HEK293T (cell line): Measurements from ENCODE around the gene BBS10.

Experiments used
- CTCF ChIA-PET: fragments of 350-600 bp; formaldehyde crosslinking; extraction: SDS; loops from one replicate; lab custom pipeline; 2021; ENCODE audit warnings: antibody characterized with exemption, inconsistent platforms; lab: Yijun Ruan, JAX
- POLR2A ChIA-PET: fragments of 350-600 bp; formaldehyde crosslinking; extraction: SDS; loops from one replicate; lab custom pipeline; 2020; ENCODE audit warnings: antibody characterized with exemption, inconsistent platforms; lab: Yijun Ruan, JAX
- DNase-seq: peaks from one replicate; pipeline ENCODE4 v3.0.0; 2012; ENCODE audit warnings: mixed read lengths; ENCODE audit errors: extremely low spot score
- ELF4 ChIP-seq: fragments of 450-650 bp; IDR thresholded peaks from 2 replicates; pipeline ENCODE4 v1.6.1; 2017; ENCODE audit warnings: antibody characterized with exemption
- NFRKB ChIP-seq: fragments of 450-650 bp; IDR thresholded peaks from 2 replicates; pipeline ENCODE4 v1.6.1; 2016; ENCODE audit warnings: mild to moderate bottlenecking, moderate library complexity

The BBS10 gene

DNA sequence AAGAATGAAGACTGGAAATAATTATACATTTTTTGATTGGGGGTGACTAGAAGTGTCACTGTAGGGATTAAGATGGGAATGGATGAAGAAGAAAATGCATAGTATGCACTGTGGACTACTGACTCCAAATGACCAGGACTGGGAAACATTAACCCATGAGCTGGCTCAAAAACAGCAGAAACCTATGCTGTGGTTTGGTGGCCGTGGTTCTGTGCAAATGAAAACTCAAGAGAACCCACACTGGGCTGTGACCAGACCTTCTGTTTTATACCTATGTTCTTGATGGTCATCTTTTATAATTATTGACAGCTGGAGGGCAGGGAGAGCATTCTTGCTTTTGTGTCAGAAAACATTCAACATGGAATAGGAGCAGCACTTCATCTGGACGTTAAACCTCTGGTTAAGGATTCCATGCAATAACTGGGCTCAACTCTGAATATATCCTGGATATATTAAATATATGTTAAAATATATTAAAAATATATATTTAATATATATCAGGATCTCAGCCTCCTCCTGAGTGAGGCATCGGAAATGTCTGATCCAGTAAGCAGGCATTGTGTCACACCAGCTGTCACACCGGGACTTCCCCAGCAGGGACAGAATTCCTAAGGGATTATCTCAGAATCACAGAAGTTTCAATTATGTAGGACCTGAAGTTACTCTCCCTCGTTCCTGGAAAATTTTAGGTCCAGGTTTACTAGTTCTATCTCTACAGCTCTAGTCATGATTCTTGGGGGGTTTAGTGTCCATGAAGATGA is 48.5 kb downstream of the BBS10 start:
- DNase-seq = peak; percentile 14
- POLR2A ChIA-PET = no interaction called here
- no peak for TF ChIP-seq NFRKB
- TF ChIP-seq ELF4 = no peak
- CTCF ChIA-PET = no interaction called here
